ENCODE data around the gene CD27. TPM values are rescaled to one million over a fixed set of nuclear protein-coding genes. Genes with fewer than 3 reads are reported as not detected.

Gene CD27
- total and polyA plus RNA-seq, 2 of the 13 experiments (the other 11 are each of a cell fraction or from before 2014, with no cell fraction given) = 0.12 TPM; not detected in 1

DNA sequence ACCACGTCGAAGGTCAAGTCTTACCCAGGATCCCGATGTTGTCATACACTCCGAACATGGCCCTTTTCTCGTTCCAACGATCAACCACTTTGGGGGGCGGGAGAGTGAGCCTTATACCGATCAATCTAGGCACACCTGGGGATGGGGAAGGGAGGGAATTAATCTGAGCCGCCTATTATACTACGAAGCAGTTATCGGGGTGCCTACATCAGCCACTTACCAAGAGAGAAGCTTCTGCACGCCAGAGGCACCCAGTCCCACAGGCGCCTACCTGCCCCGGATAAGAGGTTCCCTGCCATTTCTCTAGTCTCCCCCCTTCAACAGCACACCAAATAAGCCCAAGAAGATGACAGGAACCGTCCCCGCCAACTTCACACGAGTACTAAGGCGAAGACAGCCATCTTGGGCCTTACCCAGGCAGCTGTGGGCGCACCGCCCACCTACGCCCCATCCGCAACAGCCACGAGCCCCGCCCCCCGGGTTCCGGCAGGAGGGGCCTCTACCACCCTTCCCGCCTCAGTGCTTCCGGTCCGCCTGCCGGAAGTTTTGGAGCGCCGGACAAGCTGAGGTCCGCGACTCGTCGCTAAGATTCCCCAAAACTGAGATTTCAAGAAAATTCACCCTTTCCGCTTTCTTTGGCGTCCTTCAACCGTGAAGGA is 48.2 kb downstream of the CD27 start, which contains the start of gene MRPL51 (continued):
- TF ChIP-seq, protein P1, sequence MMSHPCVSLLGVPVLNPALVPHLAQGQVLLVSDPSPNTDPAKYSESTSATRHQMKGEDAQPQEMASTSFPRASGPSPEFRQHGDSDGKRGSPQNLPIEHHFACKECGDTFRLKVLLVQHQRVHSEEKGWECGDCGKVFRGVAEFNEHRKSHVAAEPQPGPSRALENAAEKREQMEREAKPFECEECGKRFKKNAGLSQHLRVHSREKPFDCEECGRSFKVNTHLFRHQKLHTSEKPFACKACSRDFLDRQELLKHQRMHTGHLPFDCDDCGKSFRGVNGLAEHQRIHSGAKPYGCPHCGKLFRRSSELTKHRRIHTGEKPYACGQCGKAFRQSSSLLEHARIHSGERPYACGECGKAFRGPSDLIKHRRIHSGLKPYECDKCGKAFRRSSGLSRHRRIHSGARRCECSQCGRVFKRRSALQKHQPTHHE (CRISPR knock-in tag; IDR thresholded peaks at IDR 0.05; ENCODE audit: borderline replicate concordance) = no peak
- TF ChIP-seq IRF2 (CRISPR knock-in tag; IDR thresholded peaks at IDR 0.05) (peak; percentile 86), ZNF878 (CRISPR knock-in tag; IDR thresholded peaks at IDR 0.05) (peak; percentile 29; the same call in 1 of the 2 replicates), KLF12 (CRISPR knock-in tag; IDR thresholded peaks at IDR 0.05; ENCODE audit: borderline replicate concordance) (0 out of 2 replicates have a peak, but pooled peaks have one; percentile 0), ATF5 (CRISPR knock-in tag; IDR thresholded peaks at IDR 0.05; ENCODE audit: low read depth) (no peak), BCLAF1 (IDR thresholded peaks at IDR 0.05) (no peak), IKZF4 (CRISPR knock-in tag; IDR thresholded peaks at IDR 0.05; ENCODE audit: borderline replicate concordance, low read depth, not compliant biosample characterization) (no peak), CBX1 (IDR thresholded peaks at IDR 0.05; ENCODE audit: low read depth) (no peak), BRCA1 (CRISPR knock-in tag; IDR thresholded peaks at IDR 0.05) (no peak), ZFX (CRISPR knock-in tag; IDR thresholded peaks at IDR 0.05; ENCODE audit: low read depth) (peak; percentile 77), ZBTB1 (CRISPR knock-in tag; IDR thresholded peaks at IDR 0.05; ENCODE audit: borderline replicate concordance) (no peak), IRF9 (CRISPR knock-in tag; IDR thresholded peaks at IDR 0.05; ENCODE audit: borderline replicate concordance) (no peak), TOPORS (CRISPR knock-in tag; IDR thresholded peaks at IDR 0.05) (no peak; the same call in 1 of the 2 replicates), SPEN (CRISPR knock-in tag; IDR thresholded peaks at IDR 0.05; ENCODE audit: low read depth) (peak; percentile 84), GLMP (CRISPR knock-in tag; IDR thresholded peaks at IDR 0.05; ENCODE audit: borderline replicate concordance) (no peak), MTA3 (CRISPR knock-in tag; IDR thresholded peaks at IDR 0.05) (no peak), NFATC3 (CRISPR knock-in tag; IDR thresholded peaks at IDR 0.05) (peak; percentile 77; the same call in 1 of the 2 replicates)
- TF ChIP-seq, protein P2, sequence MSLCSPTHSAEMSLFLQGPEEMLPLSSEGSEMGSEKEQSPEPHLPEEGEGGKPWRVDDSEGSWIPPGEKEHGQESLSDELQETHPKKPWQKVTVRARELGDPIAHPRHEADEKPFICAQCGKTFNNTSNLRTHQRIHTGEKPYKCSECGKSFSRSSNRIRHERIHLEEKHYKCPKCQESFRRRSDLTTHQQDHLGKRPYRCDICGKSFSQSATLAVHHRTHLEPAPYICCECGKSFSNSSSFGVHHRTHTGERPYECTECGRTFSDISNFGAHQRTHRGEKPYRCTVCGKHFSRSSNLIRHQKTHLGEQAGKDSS (CRISPR knock-in tag; IDR thresholded peaks at IDR 0.05; ENCODE audit: borderline replicate concordance, low read depth) = no peak
- TF ChIP-seq, protein P3, sequence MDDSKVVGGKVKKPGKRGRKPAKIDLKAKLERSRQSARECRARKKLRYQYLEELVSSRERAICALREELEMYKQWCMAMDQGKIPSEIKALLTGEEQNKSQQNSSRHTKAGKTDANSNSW (CRISPR knock-in tag; IDR thresholded peaks at IDR 0.05; ENCODE audit: borderline replicate concordance) = no peak
- TF ChIP-seq, protein P4, sequence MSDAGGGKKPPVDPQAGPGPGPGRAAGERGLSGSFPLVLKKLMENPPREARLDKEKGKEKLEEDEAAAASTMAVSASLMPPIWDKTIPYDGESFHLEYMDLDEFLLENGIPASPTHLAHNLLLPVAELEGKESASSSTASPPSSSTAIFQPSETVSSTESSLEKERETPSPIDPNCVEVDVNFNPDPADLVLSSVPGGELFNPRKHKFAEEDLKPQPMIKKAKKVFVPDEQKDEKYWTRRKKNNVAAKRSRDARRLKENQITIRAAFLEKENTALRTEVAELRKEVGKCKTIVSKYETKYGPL (CRISPR knock-in tag; IDR thresholded peaks at IDR 0.05) = no peak
